ENCODE data around the gene UBE2G1. TPM values are rescaled to one million over a fixed set of nuclear protein-coding genes. Genes with fewer than 3 reads are reported as not detected.

Gene UBE2G1
- polyA plus RNA-seq (2012; ENCODE audit: insufficient read length, low read depth): 72.7 TPM

- TF ChIP-seq SIN3A (IDR thresholded peaks at IDR 0.05; ENCODE audit: borderline replicate concordance, insufficient read depth, low read length): no peak; the same call in 1 of the 2 replicates
- peak; percentile 90; the same call in 1 of the 2 replicates for TF ChIP-seq TAF1 (IDR thresholded peaks at IDR 0.05; ENCODE audit: borderline replicate concordance, insufficient read depth, low read length)
- peak; percentile 81 for TF ChIP-seq POLR2AphosphoS5 (IDR thresholded peaks at IDR 0.05; ENCODE audit: low read depth, low read length)
- TF ChIP-seq FOXP2 (optimal IDR thresholded peaks at IDR 0.05; ENCODE audit: borderline replicate concordance, extremely low read depth, extremely low read length, insufficient read depth): peak; percentile 86
Observed at GRCh38 chr17:4366327-4367063, at the start of gene UBE2G1. Gene UBE2G1, minus strand, starts transcription at chr17:4366675. Its CDS starts 359 bp downstream, at chr17:4366316.

- TF ChIP-seq TAF1 (IDR thresholded peaks at IDR 0.05; ENCODE audit: borderline replicate concordance, insufficient read depth, low read length) (no peak), FOXP2 (optimal IDR thresholded peaks at IDR 0.05; ENCODE audit: borderline replicate concordance, extremely low read depth, extremely low read length, insufficient read depth) (peak; percentile 49)
Observed at GRCh38 chr17:4412933-4413831, 46.7 kb upstream of the UBE2G1 start.

- TF ChIP-seq FOXP2 (optimal IDR thresholded peaks at IDR 0.05; ENCODE audit: borderline replicate concordance, extremely low read depth, extremely low read length, insufficient read depth): no peak
- TF ChIP-seq REST (IDR thresholded peaks at IDR 0.05; ENCODE audit: insufficient read depth in 1 of 2, low read depth in 2 of 2, low read length in 2 of 2): no peak
- TF ChIP-seq TAF1 (IDR thresholded peaks at IDR 0.05; ENCODE audit: borderline replicate concordance, insufficient read depth, low read length): no peak
- no peak for TF ChIP-seq POLR2AphosphoS5 (IDR thresholded peaks at IDR 0.05; ENCODE audit: low read depth, low read length)
- TF ChIP-seq SIN3A (IDR thresholded peaks at IDR 0.05; ENCODE audit: borderline replicate concordance, insufficient read depth, low read length): no peak
Observed at GRCh38 chr17:4411201-4411600, 44.7 kb upstream of the UBE2G1 start.

GRCh38 chr17:4409659-4410058 lies 43.2 kb upstream of the UBE2G1 start:
- no peak for TF ChIP-seq SIN3A (IDR thresholded peaks at IDR 0.05; ENCODE audit: borderline replicate concordance, insufficient read depth, low read length)

- no peak for TF ChIP-seq POLR2AphosphoS5 (IDR thresholded peaks at IDR 0.05; ENCODE audit: low read depth, low read length)
- no peak for TF ChIP-seq TAF1 (IDR thresholded peaks at IDR 0.05; ENCODE audit: borderline replicate concordance, insufficient read depth, low read length)
- TF ChIP-seq SIN3A (IDR thresholded peaks at IDR 0.05; ENCODE audit: borderline replicate concordance, insufficient read depth, low read length): no peak
- TF ChIP-seq FOXP2 (optimal IDR thresholded peaks at IDR 0.05; ENCODE audit: borderline replicate concordance, extremely low read depth, extremely low read length, insufficient read depth): no peak
- no peak for TF ChIP-seq REST (IDR thresholded peaks at IDR 0.05; ENCODE audit: insufficient read depth in 1 of 2, low read depth in 2 of 2, low read length in 2 of 2)
Observed at GRCh38 chr17:4407851-4408250, 41.4 kb upstream of the UBE2G1 start.

GRCh38 chr17:4407216-4407615 lies 40.7 kb upstream of the UBE2G1 start:
- TF ChIP-seq TAF1 (IDR thresholded peaks at IDR 0.05; ENCODE audit: borderline replicate concordance, insufficient read depth, low read length): no peak
- TF ChIP-seq REST (IDR thresholded peaks at IDR 0.05; ENCODE audit: insufficient read depth in 1 of 2, low read depth in 2 of 2, low read length in 2 of 2): no peak
- no peak for TF ChIP-seq POLR2AphosphoS5 (IDR thresholded peaks at IDR 0.05; ENCODE audit: low read depth, low read length)
- no peak for TF ChIP-seq SIN3A (IDR thresholded peaks at IDR 0.05; ENCODE audit: borderline replicate concordance, insufficient read depth, low read length)
- TF ChIP-seq FOXP2 (optimal IDR thresholded peaks at IDR 0.05; ENCODE audit: borderline replicate concordance, extremely low read depth, extremely low read length, insufficient read depth): no peak
